ENCODE results near the gene CYP8B1. TPM values are rescaled to one million over a fixed set of nuclear protein-coding genes. Genes with fewer than 3 reads are reported as not detected.

The CYP8B1 gene
- total and polyA plus RNA-seq, 2 of the 8 experiments (the other 6 are each of a cell fraction or from before 2014, with no cell fraction given) = not detected

- Histone ChIP-seq H3K36me3 (ENCODE audit: control insufficient read depth in 2 of 4, insufficient read depth in 4 of 4, low read length in 3 of 4) (no peaks in the 10 kb centered on the region), H3K4ac (replicated peaks; ENCODE audit: insufficient read length, low read depth, low read length) (no peak overlapping the region), H3K56ac (replicated peaks; ENCODE audit: insufficient read length, low read depth, low read length) (no peak overlapping the region), H2BK20ac (ENCODE audit: low read length) (no peak overlapping the region), H3K4me3 (ENCODE audit: extremely low read depth in 1 of 4, insufficient read depth in 2 of 4, low read depth in 3 of 4, low read length in 4 of 4) (no peak overlapping the region), H3K4me1 (replicated peaks in 1 of 4; ENCODE audit: control insufficient read depth in 3 of 4, insufficient read depth in 4 of 4, low read length in 3 of 4) (peaks cover 0 to 8% (median 4%) of the 10 kb centered on the region in 4 experiments; a peak in 6 of 7 replicates), H3K9me3 (ENCODE audit: insufficient read depth in 2 of 2, low read depth in 1 of 2, low read length in 1 of 2) (no peaks in the 10 kb centered on the region), H3K23me2 (ENCODE audit: low read depth, low read length) (no peaks in the 10 kb centered on the region), H2BK120ac (replicated peaks; ENCODE audit: low read depth, low read length) (no peak overlapping the region), H3K79me1 (ENCODE audit: low read depth, low read length) (no peaks in the 10 kb centered on the region), H2AK5ac (ENCODE audit: low read depth, low read length) (no peak overlapping the region), H3K18ac (ENCODE audit: extremely low read depth, low read length) (no peak overlapping the region), H3K27me3 (replicated peaks in 1 of 4; ENCODE audit: control insufficient read depth in 3 of 4, extremely low read depth in 1 of 4, insufficient read depth in 3 of 4, low read length in 3 of 4) (no peaks in the 10 kb centered on the region), H3K14ac (ENCODE audit: insufficient read length) (no peak overlapping the region), H3K79me2 (ENCODE audit: control insufficient read depth in 1 of 2, insufficient read depth in 2 of 2, low read length in 2 of 2) (no peaks in the 10 kb centered on the region), H2BK15ac (ENCODE audit: low read length) (no peak overlapping the region), H3K27ac (ENCODE audit: low read depth, low read length) (no peak overlapping the region), H4K91ac (replicated peaks; ENCODE audit: insufficient read length, low read length) (no peak overlapping the region), H2BK12ac (ENCODE audit: low read depth, low read length) (no peak overlapping the region), H3K23ac (ENCODE audit: insufficient read length) (no peak overlapping the region), H3K4me2 (ENCODE audit: insufficient read depth in 1 of 2, low read depth in 2 of 2, low read length in 2 of 2) (no peak overlapping the region), H2BK5ac (ENCODE audit: low read depth, low read length) (no peak overlapping the region), H2AFZ (ENCODE audit: low read length) (no peak overlapping the region), H3K9ac (replicated peaks in 1 of 4; ENCODE audit: extremely low read depth in 1 of 4, low read depth in 3 of 4, low read length in 3 of 4) (no peak overlapping the region), H4K5ac (ENCODE audit: insufficient read length, low read depth, low read length) (no peak overlapping the region), H4K8ac (ENCODE audit: extremely low read depth, insufficient read depth, low read length) (no peak overlapping the region), H4K20me1 (replicated peaks in 1 of 2; ENCODE audit: control insufficient read depth in 1 of 2, insufficient read depth in 2 of 2, low read length in 2 of 2) (no peaks in the 10 kb centered on the region)
- ChIA-PET POLR2A (ENCODE audit: partially characterized antibody) (interaction anchor here (1.1 kb wide), 1 partner anchor 12 kb away, joined by 4 read pairs; no protein-coding TSS in a partner anchor), CTCF (ENCODE audit: partially characterized antibody) (interaction anchor here (0.5 to 3.4 kb wide), 35 partner anchors 8 to 988 kb away, joined by 3 to 34 read pairs (median 4); no protein-coding TSS in a partner anchor)
- peak; percentile 60 to 71 for TF ChIP-seq RAD21 (IDR thresholded peaks at IDR 0.05 in 1 of 2, conservative IDR thresholded peaks at IDR 0.05 in 1 of 2; ENCODE audit: low read depth in 2 of 2, low read length in 2 of 2)
- TF ChIP-seq ATF3 (IDR thresholded peaks at IDR 0.05; ENCODE audit: insufficient read depth, low read depth, low read length) = no peak
- TF ChIP-seq RXRA (IDR thresholded peaks at IDR 0.05; ENCODE audit: insufficient read depth, low read depth, low read length) = no peak
- TF ChIP-seq SP1 (IDR thresholded peaks at IDR 0.05; ENCODE audit: low read depth, low read length) = no peak
- TF ChIP-seq CBX8 (IDR thresholded peaks at IDR 0.05; ENCODE audit: borderline replicate concordance, low read depth, low read length) = no peak
- TF ChIP-seq EP300 (IDR thresholded peaks at IDR 0.05; ENCODE audit: borderline replicate concordance in 1 of 2, low read depth in 2 of 2, low read length in 2 of 2) = no peak
- peak in 2 of 3 experiments; percentile 71 to 96; a peak in 3 of 4 replicates for TF ChIP-seq CTCF (IDR thresholded peaks at IDR 0.05; ENCODE audit: control extremely low read depth in 1 of 3, insufficient read depth in 1 of 3, low read depth in 1 of 3, low read length in 3 of 3)
- whole genome bisulfite sequencing, 2 experiments (ENCODE audit: extremely low coverage in 1 of 2, insufficient coverage in 1 of 2, insufficient read length in 1 of 2, insufficient replicate concordance in 2 of 2, low coverage in 1 of 2, low lambda C conversion rate in 2 of 2, missing lambda C conversion rate in 1 of 2) = 78% methylated on average over 7 of the region's 7 CpGs; no CpG with 5 or more reads in 1 of the 2 experiments
- DNase-seq (ENCODE audit: low read depth in 1 of 2, low spot score in 2 of 2) = no peak
- FAIRE-seq = no peak
Observed at GRCh38 chr3:42839616-42840015, 36.1 kb downstream of the CYP8B1 start.

Data from H1 (cell line).